HG03097 (cell line): ENCODE measurements around the gene SPIN3.
A peak's percentile ranks its signal among the peaks of the same experiment; 100 is the strongest.
"Not testable (repeated sequence)": the region's sequence is repeated elsewhere in the genome, so short reads cannot be mapped to it uniquely, and the experiment has no call there.

Source experiments
- ATAC-seq: cut with Tn5 transposase; IDR thresholded peaks from one replicate; pipeline ENCODE4 v1.9.1; 2021; ENCODE audit not compliant: unreplicated experiment, low FRiP score

The SPIN3 gene

DNA sequence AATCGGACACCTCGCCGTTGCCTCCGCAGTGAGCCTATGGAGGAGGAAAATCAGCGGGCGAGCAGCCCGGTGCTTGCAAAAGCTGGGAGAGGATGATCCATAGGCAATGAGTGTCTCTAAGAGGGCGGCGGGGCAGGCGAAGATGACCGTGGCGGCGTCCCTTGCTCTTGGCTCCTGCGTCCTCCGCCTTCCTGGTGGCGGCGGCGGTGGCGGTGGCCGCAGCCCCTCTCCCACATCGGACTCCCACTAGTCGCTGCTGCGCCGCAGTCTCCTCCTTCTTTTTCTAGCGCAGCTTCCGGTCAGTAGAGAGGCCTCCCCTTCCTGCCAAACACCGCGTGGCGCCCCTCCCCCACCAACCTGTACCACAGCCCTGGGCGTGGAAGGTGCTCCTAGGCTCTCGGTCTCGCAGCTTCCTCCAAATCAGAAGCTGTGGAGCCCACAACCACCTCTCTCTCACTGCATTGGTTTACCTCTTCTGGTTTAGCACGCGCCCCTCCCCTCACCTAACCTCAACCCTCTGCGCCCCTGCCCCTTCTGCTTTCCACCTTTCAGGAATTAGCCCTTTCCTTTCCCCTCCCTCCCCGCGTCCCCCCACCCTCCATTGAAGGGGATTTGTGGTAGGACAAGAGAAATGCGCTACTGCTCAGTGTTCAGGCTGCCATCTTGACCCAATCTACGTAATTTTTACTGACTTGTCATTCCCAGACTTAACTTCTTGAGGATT is at the start of gene SPIN3:
TSS of gene SPIN3 (minus strand) at position 271 of the 724 bp plus-strand sequence. CDS start 594 bp downstream, outside the sequence.
- peak; percentile 97 for ATAC-seq

GRCh38 chrX:57044245-57044644 is 48.9 kb upstream of the SPIN3 start:
- ATAC-seq: no peak

DNA sequence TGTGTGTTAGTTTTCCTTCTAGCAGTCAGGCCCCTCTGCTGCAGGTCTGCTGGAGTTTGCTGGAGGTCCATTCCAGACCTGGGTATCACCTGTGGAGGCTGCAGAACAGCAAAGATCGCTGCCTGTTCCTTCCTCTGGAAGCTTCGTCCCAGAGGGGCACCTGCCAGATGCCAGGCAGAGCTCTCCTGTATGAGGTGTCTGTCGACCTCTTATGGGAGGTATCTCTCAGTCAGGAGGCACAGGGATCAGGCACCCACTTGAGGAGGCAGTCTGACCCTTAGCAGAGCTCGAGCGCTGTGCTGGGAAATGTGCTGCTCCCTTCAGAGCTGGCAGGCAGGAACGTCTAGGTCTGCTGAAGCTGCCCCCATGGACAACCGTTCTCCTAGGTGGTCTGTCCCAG is 41.9 kb upstream of the SPIN3 start:
- not testable (repeated sequence) for ATAC-seq

DNA sequence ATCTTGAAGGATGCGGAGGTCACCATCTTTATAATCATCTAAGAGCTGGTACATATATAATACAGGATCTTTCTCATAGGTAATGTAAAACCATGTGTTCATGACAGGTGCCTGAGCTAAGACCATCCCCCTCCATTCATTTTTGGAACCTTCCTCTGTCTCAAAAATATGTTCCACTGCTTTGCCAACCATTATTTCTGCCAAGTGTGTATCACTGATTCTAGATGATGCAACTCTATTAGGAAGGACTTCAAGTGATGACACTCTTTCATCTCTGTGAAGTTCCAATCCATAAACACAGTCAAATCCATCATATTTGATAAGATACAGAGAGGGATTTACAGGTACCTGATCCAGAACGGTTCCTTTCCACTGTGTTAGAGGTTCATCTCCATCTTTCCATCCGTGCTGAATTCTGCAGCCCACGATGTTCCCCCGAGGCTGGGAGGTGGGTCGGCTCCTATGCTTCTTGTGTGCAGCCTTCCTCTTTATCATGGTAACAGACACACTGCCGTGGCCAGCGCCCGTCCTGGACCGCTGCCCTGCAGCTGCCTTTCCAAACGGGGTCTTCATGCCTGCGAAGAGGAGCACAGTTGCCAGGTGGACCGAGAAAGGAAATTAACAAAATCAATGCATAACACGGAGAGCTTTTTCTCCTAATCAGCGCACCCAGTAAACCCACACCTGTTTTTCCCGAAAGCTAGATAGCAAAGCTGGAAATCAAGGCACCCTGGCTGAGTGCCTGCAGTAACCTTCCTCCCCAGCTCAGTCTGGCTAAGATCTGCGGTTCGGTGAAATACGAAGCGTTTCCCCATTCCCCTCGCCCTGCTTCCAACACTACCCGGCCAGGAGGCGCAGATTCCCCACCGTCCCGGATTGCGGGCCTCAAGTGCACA is 718 bp downstream of the SPIN3 start:
- peak; percentile 16 for ATAC-seq

GRCh38 chrX:56987741-56988140 is 7.6 kb downstream of the SPIN3 start:
- ATAC-seq: no peak

DNA sequence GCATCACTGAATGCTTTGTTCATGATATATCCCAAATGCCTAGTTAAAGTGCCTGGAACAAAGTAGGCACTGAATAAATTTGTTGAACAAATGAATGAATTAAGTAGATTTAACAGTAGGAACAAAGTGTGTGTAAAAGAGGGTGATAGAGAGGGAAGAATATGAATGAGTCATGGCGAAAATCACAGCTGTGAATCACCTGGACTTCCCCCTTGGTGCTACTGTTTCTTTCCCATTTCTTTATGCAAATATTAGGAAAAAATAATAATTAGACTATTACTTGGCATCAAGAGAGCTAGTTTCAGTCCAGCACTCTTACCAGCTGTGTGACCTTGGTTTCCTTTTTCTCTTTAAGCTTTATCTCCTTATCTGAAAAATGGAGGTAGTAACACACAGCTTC is 9.2 kb downstream of the SPIN3 start:
- ATAC-seq: no peak

DNA sequence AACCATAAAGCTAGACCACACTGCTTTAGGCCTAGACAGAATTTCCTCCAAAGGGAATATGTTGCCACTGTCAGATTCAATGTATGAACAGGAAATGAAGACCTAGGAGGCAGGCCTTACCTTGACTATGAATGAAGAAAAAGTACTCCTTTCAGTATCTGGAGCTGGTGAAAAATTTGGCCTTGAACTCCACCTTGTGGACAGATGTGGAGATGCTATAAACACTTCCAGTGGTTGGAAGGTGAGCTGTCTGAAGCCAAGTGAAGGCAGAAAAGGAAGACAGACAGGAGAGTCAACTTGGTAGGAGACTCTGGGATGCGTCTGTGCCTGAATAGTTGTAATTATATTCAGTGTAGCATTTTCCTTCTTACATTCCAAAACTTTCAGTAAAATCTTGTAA is 17.2 kb downstream of the SPIN3 start:
- peak; percentile 95 for ATAC-seq

DNA sequence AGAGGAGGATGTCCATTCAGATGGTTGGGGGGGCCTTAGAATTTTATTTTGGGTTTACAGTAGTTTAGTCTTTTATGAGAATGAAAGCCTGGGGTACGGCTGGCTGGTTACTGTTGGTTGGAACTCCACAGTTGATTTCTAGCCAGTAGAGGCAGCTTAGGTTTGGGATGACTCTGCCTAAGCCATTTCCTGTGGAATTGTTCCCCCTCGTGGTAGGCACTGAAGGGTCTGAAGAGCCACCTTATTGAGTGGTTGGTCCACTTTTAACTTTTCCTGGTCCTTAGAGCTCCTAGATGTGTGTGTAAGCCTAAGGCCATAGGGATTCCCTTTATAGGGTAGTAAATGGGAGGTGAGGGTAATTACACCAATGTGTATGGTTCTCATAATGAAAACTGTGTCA is 19.7 kb downstream of the SPIN3 start:
- ATAC-seq: no peak

DNA sequence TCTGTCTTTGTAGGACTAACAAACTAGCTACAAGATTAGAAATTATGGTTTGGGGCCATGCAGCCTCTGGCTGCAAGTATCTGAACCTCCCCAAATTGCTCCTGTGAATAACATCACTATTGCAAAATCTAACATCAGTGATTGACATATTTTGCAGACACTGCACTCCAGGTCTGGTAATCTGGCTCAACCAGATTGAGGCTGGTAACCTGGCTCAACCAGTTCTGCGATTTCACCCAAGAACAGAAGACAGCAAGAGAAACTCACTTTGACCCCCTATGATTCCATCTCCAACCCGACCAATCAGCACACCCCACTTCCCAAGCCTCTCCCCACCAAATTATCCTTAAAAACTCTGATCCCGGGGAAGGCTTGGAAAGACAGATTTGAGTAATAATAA is 20.9 kb downstream of the SPIN3 start:
- ATAC-seq: no peak

DNA sequence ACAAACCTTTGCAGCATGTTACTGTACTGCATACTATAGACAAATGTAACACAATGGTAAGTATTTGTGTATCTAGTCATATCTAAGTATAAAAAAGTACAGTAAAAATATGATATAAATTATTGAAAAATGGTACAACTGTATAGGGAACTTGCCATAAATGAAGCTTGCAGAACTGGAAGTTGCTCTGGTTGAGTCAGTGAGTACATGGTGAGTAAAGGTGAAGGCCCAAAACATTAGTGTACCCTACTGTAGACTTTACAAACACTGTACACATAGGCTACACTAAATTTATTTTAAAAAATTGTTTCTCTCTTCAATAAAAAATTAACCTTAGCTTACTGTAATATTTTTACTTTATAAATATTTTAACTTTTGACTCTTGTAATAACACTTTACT is 25.8 kb downstream of the SPIN3 start:
- no peak for ATAC-seq

GRCh38 chrX:56968980-56969379 is 26.4 kb downstream of the SPIN3 start:
- ATAC-seq: no peak

DNA sequence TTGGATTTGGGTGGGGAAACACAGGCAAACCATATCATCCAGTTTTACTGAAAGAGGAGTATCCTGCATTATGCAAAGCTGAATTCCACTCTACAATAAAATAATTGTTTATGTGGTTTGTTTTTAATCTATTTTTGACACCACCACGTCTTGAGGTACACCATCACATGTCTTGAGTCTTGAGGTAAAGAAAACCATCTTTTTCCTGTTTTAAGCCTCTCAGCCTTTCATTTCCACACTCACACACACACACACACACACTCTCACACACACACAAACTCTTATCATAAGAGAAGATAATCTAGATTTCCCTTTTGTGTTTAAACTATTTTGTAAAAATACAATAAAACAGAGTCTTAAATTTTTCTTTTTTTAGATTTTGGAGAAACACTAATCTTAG is 32.0 kb downstream of the SPIN3 start:
- ATAC-seq: no peak

DNA sequence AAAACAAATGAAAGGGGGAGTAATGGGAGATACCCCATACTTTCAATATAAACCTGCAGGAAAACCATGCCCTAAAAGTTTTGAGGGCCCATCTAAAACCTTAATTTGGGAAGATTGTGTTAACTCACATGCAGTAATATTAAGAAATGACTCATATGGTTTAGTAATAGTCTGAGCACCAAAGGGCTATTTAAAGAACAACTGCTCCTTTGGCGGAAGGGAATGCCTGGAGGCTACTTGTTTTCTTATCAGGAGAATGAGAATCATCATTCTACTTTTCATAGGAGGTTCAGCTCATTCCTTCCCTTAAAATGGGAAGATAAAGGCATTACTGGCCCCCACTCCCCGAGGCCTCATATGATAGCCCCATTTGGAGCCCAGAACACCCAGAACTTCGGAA is 47.6 kb downstream of the SPIN3 start:
- no peak for ATAC-seq

DNA sequence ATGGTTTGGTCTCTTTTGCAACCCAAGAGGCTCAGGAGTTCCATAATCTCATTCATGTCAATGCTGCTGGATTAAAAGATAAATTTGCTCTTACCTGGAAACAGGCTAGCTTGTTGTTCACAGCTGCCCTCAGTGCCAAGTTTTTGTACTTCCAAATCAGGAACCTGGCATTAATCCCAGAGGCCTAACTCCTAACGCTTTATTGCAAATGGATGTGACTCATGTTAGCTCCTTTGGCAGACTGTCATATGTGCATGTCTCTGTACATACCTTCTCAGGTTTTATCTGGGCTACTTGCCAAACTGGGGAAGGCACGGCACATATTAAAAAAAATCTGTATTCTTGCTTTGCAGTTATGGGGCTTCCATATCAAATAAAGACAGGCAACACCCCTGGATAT is 49.1 kb downstream of the SPIN3 start:
- not testable (repeated sequence) for ATAC-seq

- not testable (repeated sequence) for ATAC-seq
Measured at GRCh38 chrX:56945226-56945625, 50.1 kb downstream of the SPIN3 start.

DNA sequence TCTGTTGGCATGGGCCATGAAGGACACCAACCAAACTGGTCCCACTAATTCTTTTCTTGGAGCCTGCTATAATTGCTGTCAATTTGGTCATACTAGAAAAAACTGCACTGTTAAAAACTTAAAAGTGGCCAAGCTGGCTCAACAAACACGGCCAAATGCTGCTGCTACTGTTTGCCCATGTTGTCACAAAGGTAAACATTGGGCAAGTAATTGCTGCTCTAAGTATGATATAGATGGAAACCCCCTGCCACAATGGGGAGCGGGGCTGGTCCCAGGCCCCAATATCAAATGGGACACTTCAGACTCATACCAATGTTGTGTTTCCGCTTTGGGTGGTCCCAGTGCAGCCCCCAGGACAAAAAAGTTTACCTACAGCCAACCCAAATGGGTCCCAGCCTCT is 52.1 kb downstream of the SPIN3 start:
- ATAC-seq: no peak
